ENCODE measurements around the gene FAM222B. TPM values are rescaled to one million over a fixed set of nuclear protein-coding genes. Genes with fewer than 3 reads are reported as not detected.

Gene FAM222B
- total and polyA plus RNA-seq, 9 of the 15 experiments (the other 6 are each of a cell fraction or from before 2014, with no cell fraction given): 4.0 to 34.6 (median 7.5) TPM

DNA sequence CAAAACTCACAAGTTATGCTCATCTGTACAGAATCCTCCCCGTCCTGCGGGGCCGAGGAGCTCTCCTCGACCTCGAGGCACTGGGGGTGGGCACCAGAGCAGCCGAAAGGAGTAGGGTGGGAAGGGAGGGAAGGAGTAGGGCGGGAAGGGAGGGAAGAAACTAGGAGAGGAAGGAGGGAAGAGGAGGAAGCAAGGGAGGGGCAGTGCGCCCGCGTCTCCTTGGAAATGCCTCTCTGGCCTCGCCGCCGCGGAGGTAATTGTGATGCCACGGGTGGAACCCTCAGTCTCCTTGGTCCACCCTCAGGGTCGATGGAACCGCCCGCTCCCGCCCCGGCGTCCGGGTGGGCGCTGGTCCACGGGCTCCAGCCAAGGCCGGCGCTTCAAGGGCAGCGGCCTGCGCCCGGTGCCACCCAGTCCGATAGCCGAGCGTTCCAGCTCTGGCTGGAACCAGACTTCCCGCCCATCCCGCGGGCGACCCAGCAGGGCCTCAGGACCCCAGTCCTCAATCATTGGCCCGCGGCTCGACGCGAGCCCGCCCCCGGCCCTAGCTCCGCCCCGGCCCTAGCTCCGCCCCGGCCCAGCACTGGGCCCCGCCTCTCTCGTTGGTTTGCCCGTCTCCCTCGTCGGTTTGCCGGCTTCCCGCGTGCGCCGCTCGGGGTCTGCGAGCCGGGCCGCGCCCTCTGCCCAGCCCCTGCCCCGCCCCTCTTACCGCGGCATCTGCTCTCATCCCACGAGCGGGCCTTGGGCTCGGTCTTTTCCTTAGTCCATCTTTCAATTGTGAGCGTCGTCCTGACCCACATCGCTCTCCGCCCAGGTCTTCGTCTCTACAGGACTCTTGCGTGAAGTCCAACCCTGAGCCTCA is 131.5 kb downstream of the FAM222B start (continued):
- TF ChIP-seq, protein P1, sequence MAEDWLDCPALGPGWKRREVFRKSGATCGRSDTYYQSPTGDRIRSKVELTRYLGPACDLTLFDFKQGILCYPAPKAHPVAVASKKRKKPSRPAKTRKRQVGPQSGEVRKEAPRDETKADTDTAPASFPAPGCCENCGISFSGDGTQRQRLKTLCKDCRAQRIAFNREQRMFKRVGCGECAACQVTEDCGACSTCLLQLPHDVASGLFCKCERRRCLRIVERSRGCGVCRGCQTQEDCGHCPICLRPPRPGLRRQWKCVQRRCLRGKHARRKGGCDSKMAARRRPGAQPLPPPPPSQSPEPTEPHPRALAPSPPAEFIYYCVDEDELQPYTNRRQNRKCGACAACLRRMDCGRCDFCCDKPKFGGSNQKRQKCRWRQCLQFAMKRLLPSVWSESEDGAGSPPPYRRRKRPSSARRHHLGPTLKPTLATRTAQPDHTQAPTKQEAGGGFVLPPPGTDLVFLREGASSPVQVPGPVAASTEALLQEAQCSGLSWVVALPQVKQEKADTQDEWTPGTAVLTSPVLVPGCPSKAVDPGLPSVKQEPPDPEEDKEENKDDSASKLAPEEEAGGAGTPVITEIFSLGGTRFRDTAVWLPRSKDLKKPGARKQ (CRISPR knock-in tag; IDR thresholded peaks at IDR 0.05): no peak
- TF ChIP-seq EZH2 (IDR thresholded peaks at IDR 0.05; ENCODE audit: borderline replicate concordance, low read depth, low read length) (no peak), CHD1 (IDR thresholded peaks at IDR 0.05; ENCODE audit: low read length) (no peak), MAFF (IDR thresholded peaks at IDR 0.05; ENCODE audit: low read length) (no peak), STAG1 (CRISPR knock-in tag; IDR thresholded peaks at IDR 0.05; ENCODE audit: borderline replicate concordance) (no peak), HCFC1 (IDR thresholded peaks at IDR 0.05; ENCODE audit: low read depth, low read length) (peak; percentile 9; the same call in 1 of the 2 replicates), HEY1 (CRISPR knock-in tag; IDR thresholded peaks at IDR 0.05; ENCODE audit: borderline replicate concordance) (no peak), NFATC3 (IDR thresholded peaks at IDR 0.05) (no peak), ZNF778 (CRISPR knock-in tag; IDR thresholded peaks at IDR 0.05) (no peak), MAZ (CRISPR knock-in tag; conservative IDR thresholded peaks at IDR 0.05 in 1 of 2, IDR thresholded peaks at IDR 0.05 in 1 of 2) (peak; percentile 77 to 79), XRCC4 (IDR thresholded peaks at IDR 0.05; ENCODE audit: extremely low read depth, insufficient read depth, insufficient read length) (no peak), KDM2B (CRISPR knock-in tag; IDR thresholded peaks at IDR 0.05) (peak; percentile 82)
- TF ChIP-seq, protein P2, sequence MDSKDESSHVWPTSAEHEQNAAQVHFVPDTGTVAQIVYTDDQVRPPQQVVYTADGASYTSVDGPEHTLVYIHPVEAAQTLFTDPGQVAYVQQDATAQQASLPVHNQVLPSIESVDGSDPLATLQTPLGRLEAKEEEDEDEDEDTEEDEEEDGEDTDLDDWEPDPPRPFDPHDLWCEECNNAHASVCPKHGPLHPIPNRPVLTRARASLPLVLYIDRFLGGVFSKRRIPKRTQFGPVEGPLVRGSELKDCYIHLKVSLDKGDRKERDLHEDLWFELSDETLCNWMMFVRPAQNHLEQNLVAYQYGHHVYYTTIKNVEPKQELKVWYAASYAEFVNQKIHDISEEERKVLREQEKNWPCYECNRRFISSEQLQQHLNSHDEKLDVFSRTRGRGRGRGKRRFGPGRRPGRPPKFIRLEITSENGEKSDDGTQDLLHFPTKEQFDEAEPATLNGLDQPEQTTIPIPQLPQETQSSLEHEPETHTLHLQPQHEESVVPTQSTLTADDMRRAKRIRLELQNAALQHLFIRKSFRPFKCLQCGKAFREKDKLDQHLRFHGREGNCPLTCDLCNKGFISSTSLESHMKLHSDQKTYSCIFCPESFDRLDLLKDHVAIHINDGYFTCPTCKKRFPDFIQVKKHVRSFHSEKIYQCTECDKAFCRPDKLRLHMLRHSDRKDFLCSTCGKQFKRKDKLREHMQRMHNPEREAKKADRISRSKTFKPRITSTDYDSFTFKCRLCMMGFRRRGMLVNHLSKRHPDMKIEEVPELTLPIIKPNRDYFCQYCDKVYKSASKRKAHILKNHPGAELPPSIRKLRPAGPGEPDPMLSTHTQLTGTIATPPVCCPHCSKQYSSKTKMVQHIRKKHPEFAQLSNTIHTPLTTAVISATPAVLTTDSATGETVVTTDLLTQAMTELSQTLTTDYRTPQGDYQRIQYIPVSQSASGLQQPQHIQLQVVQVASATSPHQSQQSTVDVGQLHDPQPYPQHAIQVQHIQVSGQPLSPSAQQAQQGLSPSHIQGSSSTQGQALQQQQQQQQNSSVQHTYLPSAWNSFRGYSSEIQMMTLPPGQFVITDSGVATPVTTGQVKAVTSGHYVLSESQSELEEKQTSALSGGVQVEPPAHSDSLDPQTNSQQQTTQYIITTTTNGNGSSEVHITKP (IDR thresholded peaks at IDR 0.05; ENCODE audit: partially characterized antibody): peak; percentile 84
- TF ChIP-seq, protein P3, sequence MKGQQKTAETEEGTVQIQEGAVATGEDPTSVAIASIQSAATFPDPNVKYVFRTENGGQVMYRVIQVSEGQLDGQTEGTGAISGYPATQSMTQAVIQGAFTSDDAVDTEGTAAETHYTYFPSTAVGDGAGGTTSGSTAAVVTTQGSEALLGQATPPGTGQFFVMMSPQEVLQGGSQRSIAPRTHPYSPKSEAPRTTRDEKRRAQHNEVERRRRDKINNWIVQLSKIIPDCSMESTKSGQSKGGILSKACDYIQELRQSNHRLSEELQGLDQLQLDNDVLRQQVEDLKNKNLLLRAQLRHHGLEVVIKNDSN (CRISPR knock-in tag; IDR thresholded peaks at IDR 0.05): peak; percentile 20; the same call in 1 of the 2 replicates
- TF ChIP-seq, protein P4, sequence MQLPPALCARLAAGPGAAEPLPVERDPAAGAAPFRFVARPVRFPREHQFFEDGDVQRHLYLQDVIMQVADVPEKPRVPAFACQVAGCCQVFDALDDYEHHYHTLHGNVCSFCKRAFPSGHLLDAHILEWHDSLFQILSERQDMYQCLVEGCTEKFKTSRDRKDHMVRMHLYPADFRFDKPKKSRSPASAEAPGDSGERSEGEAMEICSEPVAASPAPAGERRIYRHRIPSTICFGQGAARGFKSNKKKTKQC (CRISPR knock-in tag; IDR thresholded peaks at IDR 0.05): peak; percentile 86; the same call in 1 of the 2 replicates
- TF ChIP-seq, protein P5, sequence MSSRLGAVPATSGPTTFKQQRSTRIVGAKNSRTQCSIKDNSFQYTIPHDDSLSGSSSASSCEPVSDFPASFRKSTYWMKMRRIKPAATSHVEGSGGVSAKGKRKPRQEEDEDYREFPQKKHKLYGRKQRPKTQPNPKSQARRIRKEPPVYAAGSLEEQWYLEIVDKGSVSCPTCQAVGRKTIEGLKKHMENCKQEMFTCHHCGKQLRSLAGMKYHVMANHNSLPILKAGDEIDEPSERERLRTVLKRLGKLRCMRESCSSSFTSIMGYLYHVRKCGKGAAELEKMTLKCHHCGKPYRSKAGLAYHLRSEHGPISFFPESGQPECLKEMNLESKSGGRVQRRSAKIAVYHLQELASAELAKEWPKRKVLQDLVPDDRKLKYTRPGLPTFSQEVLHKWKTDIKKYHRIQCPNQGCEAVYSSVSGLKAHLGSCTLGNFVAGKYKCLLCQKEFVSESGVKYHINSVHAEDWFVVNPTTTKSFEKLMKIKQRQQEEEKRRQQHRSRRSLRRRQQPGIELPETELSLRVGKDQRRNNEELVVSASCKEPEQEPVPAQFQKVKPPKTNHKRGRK (tag; IDR thresholded peaks at IDR 0.05): no peak

Data from K562 (cell line).